GM21515 (cell line): Measurements from ENCODE around the gene OR8G5.
"Not testable (repeated sequence)": the region's sequence is repeated elsewhere in the genome, so short reads cannot be mapped to it uniquely, and the experiment has no call there.

Source experiments
- ATAC-seq: cut with Tn5 transposase; IDR thresholded peaks from one replicate; pipeline ENCODE4 v1.9.1; 2021; ENCODE audit not compliant: unreplicated experiment

OR8G5 gene, protein sequence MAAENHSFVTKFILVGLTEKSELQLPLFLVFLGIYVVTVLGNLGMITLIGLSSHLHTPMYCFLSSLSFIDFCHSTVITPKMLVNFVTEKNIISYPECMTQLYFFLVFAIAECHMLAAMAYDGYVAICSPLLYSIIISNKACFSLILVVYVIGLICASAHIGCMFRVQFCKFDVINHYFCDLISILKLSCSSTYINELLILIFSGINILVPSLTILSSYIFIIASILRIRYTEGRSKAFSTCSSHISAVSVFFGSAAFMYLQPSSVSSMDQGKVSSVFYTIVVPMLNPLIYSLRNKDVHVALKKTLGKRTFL

DNA sequence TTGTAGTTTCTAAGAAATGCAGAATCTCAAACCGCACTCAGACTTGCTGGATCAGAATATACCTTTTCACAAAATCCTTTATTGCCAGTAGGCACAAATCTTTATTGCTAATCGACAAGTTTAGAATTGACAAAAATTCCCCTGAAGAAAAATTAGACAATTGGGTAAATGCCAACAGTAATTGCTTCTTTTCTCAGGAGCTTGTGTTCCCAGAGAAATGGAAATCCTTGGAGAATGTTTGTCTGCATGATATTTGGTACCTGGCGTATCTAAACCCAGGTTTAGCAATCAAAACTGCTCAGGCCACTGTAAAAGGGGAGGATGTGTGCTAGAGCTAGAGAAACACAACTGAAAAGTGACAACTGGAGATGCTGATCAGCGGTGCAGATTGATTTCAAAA, at the start of gene OR8G5:
TSS of gene OR8G5 (plus strand) at position 301 of the 400 bp plus-strand sequence. CDS start 8,556 bp downstream, outside the sequence.
- ATAC-seq: no peak

- no peak for ATAC-seq
These were observed 48.9 kb upstream of the OR8G5 start for GRCh38 chr11:124207102-124207792.

DNA sequence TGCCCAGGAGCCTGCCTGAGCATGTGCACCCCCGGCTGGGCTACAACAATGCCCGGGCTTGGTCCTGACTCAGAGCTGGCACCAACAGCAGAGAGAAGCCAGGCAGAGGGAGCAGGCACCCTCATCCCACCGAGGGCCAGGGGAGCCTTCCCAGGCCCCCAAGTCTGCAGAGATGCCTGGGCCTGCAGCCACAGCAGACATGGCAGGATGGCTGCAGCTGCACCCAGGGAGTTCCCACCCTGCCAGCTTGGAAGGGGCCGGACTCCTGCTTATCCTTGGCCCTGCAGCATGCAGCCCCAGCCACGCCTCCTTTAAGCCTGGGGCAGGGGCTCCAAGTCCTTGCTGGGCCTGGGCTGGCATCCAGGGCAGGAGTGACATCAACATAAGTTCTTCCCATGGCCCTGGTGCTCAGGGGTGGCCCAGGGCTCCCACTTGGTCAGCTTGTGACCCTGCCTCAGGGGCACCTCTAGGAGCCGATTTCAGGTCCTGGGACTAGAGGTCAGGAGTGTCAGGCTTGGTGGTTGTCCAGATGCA, 46.3 kb upstream of the OR8G5 start:
- no peak for ATAC-seq

DNA sequence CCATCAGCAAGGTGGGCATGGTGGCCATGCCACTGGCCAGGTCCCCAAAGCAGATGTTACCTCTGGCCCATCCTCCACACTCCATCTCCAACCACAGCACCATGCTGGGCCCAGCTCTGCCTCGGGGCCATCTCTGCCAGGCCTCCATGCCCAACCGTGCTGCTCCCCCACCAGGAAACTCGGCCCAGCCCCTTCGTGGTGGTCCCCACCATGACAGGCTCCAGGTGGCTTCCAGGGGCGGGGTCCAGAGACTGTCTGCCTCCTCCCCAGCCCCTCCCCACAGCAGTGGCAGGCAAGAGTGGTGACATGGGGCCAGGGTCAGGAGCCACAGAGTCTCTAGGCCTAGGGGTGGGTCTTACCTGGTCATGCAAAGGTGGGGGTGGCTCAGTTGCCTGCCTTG, 45.8 kb upstream of the OR8G5 start:
- ATAC-seq: no peak

DNA sequence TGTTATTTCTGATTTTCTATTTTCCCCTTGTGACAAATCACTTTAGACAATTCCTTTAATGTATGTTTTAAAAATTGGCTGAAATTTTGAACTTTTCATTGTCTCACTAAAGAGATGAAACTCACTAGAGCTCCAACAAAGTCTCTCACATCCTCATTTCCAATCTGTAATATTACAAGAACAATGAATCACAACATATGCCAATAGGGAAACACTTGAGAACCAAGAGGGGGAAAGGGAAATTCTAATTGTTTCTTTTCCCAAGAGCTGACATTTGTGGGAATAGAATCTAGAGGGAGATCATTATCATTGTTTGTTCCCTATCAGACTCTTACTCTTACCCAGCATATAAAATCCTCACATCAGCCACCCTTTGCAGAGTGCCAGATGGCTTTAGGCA, 44.9 kb upstream of the OR8G5 start:
- no peak for ATAC-seq

GRCh38 chr11:124214027-124214426, 42.1 kb upstream of the OR8G5 start:
- ATAC-seq: no peak

DNA sequence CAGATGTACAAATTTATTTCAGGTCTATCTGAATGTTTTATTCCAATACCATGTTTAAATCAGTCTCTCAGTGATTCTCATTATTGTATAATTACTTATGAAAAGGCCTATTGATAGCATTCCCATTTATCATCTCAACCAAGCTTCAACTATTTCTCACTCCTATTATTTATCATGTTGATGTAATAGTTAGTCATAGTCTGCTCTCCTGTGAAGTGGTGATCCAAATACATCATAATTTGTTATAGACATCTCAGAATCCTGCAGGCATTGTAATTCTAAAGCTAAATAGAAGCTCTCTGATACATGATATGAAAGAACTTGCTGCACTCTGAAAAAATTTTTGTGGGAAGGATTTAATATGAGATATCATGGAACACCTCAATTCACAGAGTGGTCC, 37.0 kb upstream of the OR8G5 start:
- no peak for ATAC-seq

DNA sequence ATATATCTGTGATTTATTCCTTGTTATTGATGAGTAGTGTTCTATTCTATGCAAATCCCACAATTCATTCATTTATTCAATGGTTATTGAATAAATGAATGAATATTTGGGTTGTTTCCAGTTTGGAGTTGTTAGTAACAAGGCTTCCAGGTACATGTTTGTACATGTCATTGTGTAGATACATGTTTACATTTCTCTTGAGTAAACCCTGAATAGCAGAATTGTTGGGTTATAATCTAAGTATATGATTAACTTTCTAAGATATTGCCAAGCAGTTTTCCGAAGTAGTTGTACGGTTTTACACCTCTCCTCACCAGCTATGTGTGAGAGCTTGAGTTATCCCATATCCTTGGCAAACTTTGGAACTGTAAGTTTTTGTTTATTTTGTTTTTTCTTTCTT, 33.8 kb upstream of the OR8G5 start:
- no peak for ATAC-seq

- ATAC-seq: not testable (repeated sequence)
These were observed 31.4 kb upstream of the OR8G5 start for GRCh38 chr11:124224618-124225423.

GRCh38 chr11:124225471-124225870, 30.7 kb upstream of the OR8G5 start:
- no peak for ATAC-seq

- no peak for ATAC-seq
These were observed 22.8 kb upstream of the OR8G5 start for GRCh38 chr11:124233376-124233775.

DNA sequence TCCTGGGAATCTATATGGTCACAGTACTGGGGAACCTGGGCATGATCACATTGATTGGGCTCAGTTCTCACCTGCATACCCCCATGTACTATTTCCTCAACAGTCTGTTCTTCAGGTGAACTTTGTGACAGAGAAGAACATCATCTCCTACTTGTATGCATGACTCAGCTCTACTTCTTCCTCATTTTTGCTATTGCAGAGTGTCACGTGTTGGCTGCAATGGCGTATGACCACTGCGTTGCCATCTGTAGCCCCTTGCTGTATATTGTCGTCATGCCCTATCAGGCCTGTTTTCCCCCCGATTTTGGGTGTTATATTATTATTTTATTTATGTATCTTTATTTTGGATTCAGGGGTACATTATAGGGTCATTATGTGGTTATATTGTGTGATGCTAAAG, 17.7 kb upstream of the OR8G5 start:
- no peak for ATAC-seq

DNA sequence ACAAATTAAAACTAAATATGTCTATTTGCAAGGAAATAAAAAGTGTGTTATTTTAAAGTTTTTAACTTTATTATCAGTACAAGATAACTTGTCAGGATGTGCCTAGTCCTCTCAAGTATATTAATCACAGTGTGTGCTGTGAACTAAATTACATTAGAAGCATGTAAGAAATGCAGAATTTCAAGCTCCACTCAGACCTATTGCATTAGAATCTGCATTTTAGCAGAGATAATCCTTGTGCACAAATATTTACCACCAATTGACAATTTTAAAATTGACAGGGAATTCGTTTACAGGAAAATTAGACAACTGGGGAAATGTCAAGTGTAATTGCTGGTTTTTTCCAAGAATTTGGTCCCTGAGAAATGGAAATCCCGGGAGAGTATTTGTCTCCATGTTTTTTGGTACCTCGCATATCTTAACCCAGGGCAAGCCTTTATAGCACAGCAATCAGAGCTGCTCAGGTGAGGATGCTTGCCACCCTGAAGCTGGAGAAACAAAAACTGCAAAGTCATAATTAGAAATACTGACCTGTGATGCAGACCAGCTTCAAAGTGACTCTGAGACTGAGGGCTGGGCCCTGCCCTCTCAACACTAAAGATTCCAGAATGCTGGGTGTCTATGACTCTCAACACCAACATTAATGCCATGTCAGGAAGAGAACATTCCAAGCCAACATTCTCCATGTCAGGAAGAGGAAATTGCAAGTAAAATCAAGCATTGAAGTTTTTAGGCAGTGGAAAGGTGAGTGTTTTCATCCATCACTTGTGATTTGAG, 15.4 kb upstream of the OR8G5 start, which contains the start of gene OR8G1:
TSS of gene OR8G1 (plus strand) at position 475 of the 777 bp plus-strand sequence. CDS start 8,581 bp downstream, outside the sequence.
- ATAC-seq: no peak

DNA sequence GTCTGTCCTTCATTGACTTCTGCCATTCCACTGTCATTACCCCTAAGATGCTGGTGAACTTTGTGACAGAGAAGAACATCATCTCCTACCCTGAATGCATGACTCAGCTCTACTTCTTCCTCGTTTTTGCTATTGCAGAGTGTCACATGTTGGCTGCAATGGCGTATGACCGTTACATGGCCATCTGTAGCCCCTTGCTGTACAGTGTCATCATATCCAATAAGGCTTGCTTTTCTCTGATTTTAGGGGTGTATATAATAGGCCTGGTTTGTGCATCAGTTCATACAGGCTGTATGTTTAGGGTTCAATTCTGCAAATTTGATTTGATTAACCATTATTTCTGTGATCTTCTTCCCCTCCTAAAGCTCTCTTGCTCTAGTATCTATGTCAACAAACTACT, 6.3 kb upstream of the OR8G5 start:
- ATAC-seq: not testable (repeated sequence)

GRCh38 chr11:124265041-124265440, 8.9 kb downstream of the OR8G5 start:
- ATAC-seq: not testable (repeated sequence)

GRCh38 chr11:124270886-124271285, 14.7 kb downstream of the OR8G5 start:
- not testable (repeated sequence) for ATAC-seq

- ATAC-seq: no peak
These were observed 17.8 kb downstream of the OR8G5 start for GRCh38 chr11:124274000-124274399.

DNA sequence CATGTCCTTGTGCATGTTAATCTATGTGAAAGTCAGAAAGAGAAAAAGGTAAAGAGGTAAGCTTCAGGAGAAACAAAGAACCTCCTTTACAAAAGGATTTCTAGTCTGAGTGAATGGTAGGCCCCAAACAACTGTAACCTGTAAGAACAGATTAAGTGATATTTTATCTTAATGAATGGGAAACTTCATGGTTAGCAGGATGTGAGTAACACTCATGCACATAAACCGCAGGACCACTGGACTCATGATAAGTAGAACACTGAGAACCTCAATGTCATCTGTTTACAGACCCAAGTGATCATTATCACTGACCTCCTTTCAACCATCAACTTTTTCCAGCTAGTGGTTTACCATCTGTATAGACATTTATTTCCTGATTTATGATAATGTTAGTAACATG, 19.9 kb downstream of the OR8G5 start:
- no peak for ATAC-seq

- ATAC-seq: no peak
These were observed 21.0 kb downstream of the OR8G5 start for GRCh38 chr11:124277207-124277606.

GRCh38 chr11:124277804-124278203, 21.6 kb downstream of the OR8G5 start:
- ATAC-seq: no peak

GRCh38 chr11:124278261-124278660, 22.1 kb downstream of the OR8G5 start:
- ATAC-seq: no peak
